CD4-positive, alpha-beta T cell treated with Interleukin-2 at 100 ng/mL for 4 hours (primary cell): ENCODE data around the gene COL9A1.

Experiments
- DNase-seq: peaks from one replicate; pipeline ENCODE4 v3.0.0-alpha.2; 2020; ENCODE audit warnings: low spot score

The COL9A1 gene

DNA sequence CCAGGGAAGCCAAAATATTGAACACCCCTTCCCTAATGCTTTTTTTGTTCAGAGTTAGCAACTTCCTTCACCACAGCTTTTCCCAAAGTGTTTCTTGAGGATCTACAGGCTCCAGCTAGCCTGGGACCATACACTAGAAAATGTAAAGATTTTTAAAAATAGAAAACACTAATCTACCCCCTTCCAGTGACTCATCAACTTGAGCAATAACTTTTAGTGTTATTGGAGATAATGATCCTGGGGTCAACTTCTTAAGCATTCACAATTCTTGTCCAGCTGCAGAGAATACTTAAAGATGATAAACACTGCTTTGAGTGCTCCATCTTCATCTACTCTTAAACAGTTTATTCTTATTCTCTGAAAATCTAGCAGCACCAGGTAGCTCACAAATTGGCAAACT lies 131.6 kb downstream of the COL9A1 start:
- DNase-seq = no peak

DNA sequence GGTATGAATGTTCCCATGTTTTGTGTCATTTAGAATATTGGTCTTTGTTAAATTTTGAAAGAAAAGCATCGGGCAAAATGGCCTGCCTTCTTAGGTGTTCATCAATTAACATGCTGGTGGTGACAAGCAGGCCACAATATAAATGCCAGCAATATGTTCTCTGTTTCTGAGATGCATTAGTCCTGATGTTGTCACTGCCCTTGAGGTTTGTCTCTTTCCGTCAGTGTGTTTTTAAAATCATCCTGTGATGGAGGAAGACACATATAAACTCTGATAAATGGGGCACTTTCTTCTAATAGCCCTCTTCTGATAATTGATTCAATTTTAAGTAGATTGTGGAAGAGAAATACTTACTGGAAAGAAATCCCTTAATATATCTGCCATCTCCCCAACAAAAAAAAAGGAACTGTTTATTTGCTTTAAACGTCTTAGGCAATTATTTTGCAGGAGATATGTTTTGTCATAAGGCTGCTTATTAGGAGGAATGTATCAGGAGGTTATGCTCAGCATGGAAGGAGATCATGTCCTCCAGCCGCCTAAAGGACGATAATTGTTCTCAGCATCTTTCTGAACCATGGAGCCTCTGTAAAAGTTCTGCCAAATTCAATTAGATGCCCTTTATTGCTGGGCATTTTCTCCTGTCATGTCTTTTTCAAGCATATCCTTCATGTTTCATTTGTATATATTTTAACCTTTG lies 134.1 kb downstream of the COL9A1 start:
- DNase-seq = no peak
